Right lobe of liver (tissue), 6 donors: ENCODE measurements around the gene HDAC11. TPM values are rescaled to one million over a fixed set of nuclear protein-coding genes. Genes with fewer than 3 reads are reported as not detected.

Experiments
- ATAC-seq, 4 donors: fragments of 200-7000 bp; cut with Tn5 transposase; one replicate each; pipeline ENCODE4 v1.9.1; 2020; ENCODE audit warnings: mild to moderate bottlenecking in 4 of 4, moderate library complexity in 4 of 4
- DNase-seq, 3 donors: peaks; one replicate each; pipeline ENCODE4 v3.0.0-alpha.2; 2020
- H3K27ac ChIP-seq, 3 donors: fragments of 200-600 bp; one replicate each; pipeline ENCODE4 v1.8.0; 2022
- H3K27me3 ChIP-seq, 2 donors: fragments of 200-600 bp; one replicate each; pipeline ENCODE4 v1.8.0; 2022
- H3K36me3 ChIP-seq, 4 donors: fragments of 200-600 bp; sonication (generic) in 1 of 4; one replicate each; pipeline versions ENCODE4 v1.5.1 to v1.8.0; 2017 to 2022; ENCODE audit warnings: control low read depth in 1 of 4
- H3K4me1 ChIP-seq, 4 donors: fragments of 200-600 bp; sonication (generic) in 1 of 4; one replicate each; pipeline versions ENCODE4 v1.5.1 to v1.8.0; 2017 to 2022; ENCODE audit warnings: control low read depth in 1 of 4
- H3K4me3 ChIP-seq, 3 donors: fragments of 200-600 bp; one replicate each; pipeline ENCODE4 v1.8.0; 2022
- H3K9me3 ChIP-seq, 4 donors: fragments of 200-600 bp; sonication (generic) in 1 of 4; one replicate each; pipeline versions ENCODE4 v1.5.1 to v1.8.0; 2017 to 2022; ENCODE audit warnings: control low read depth in 1 of 4
- POLR2A ChIP-seq: fragments of 450-650 bp; IDR thresholded peaks from one replicate; pipeline ENCODE4 v1.6.1; 2017; ENCODE audit warnings: antibody characterized with exemption, mild to moderate bottlenecking
- WGBS: methylation state at CpG from one replicate; pipeline ENCODE4 v1.1.6; 2018; ENCODE audit warnings: low coverage, low lambda C conversion rate; ENCODE audit not compliant: insufficient coverage; ENCODE audit errors: missing lambda C conversion rate; 5-methylcytosine and 5-hydroxymethylcytosine counted together
- intact Hi-C, 2 donors: fragments of 100-400 bp; cut with DNase I; formaldehyde crosslinking; loops; one replicate each; pipeline versions ENCODE4 v1.11.2 to v1.14.1; 2022
- total RNA-seq, 6 experiments: library from RNA; depleted of rRNA in 2 of 6; stranded (reverse); fragments of >200 nt in 2 of 6; fragmentation: NEBNext Ultra II Directional in 3 of 6; extraction: Animal tissue kit (Norgen Biotek cat#: 25700) in 3 of 6; gene quantifications; one replicate each; pipeline versions ENCODE4 v1.1.0 to v1.2.4, GENCODE V29; 2016 to 2023
- TF ChIP-seq, protein P1 (sequence below), 4 donors: fragments of 200-600 bp in 3 of 4; fragments of 450-650 bp in 1 of 4; IDR thresholded peaks; one replicate each; pipeline versions ENCODE4 v1.5.1 to v1.8.0; 2016 to 2022; ENCODE audit warnings: antibody characterized with exemption in 4 of 4, mild to moderate bottlenecking in 2 of 4
- donor health status: DM: no; HTN: yes; CAD: no.
- donor health status: DM: no; HTN: no; CAD: no.
- donor health status: DM: no; HTN: no; CAD: no.
- donor health status: DM: no; HTN: yes; CAD: no.
- donor health status: DM: no; HTN: yes; CAD: no.

The HDAC11 gene
- total RNA-seq, 6 experiments from 2014 or later: 2.2 to 10.8 (median 5.0) TPM

GRCh38 chr3:13466781-13467180 is 13.3 kb upstream of the HDAC11 start:
- Histone ChIP-seq H3K4me3 (no peak overlapping the region), H3K4me1 (peaks cover 0 to 10% (median 2%) of the 10 kb centered on the region in 4 donors), H3K36me3 (no peaks in the 10 kb centered on the region), H3K9me3 (no peaks in the 10 kb centered on the region), H3K27ac (no peak overlapping the region), H3K27me3 (no peaks in the 10 kb centered on the region)
- DNase-seq (peak in 1 of 3 donors; percentile 28), ATAC-seq (no peak)
- intact Hi-C loops: no loop called here
- TF ChIP-seq, protein P1, sequence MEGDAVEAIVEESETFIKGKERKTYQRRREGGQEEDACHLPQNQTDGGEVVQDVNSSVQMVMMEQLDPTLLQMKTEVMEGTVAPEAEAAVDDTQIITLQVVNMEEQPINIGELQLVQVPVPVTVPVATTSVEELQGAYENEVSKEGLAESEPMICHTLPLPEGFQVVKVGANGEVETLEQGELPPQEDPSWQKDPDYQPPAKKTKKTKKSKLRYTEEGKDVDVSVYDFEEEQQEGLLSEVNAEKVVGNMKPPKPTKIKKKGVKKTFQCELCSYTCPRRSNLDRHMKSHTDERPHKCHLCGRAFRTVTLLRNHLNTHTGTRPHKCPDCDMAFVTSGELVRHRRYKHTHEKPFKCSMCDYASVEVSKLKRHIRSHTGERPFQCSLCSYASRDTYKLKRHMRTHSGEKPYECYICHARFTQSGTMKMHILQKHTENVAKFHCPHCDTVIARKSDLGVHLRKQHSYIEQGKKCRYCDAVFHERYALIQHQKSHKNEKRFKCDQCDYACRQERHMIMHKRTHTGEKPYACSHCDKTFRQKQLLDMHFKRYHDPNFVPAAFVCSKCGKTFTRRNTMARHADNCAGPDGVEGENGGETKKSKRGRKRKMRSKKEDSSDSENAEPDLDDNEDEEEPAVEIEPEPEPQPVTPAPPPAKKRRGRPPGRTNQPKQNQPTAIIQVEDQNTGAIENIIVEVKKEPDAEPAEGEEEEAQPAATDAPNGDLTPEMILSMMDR (IDR thresholded peaks at IDR 0.05): no peak
- TF ChIP-seq POLR2A: no peak
- WGBS: 87% methylated on average over 3 of the region's 4 CpGs

DNA sequence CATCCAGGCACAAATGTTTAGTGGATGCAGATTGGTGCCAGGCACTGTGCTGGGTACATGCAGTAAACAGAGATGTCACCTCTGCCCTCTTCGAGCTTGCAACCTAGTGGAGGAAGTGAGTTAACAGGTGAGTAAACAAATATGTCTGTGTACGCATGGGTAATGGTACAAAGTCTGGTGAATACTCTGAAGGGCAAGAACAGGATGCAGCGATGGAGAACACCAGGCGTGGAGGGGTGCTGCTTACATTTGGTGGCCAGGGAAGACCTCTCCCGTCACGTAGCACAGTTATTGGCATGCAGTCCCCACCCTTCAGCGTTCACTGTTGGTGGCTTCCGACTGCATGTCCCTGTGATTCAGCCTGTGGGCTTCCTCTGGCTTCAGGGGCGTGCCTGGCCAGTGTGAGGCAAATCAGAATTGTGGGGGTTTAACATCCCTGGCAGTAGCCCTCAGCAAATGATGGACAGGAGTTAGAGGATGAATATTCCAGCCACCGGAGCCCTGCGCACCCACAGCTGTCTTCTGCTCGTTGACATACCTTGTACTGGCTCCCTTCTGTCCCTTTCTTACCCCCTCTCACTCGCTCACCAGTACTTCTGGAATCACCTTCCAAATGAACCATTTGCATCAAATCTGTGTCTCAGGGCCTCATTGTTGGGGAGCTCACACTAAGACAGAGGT is 9.1 kb upstream of the HDAC11 start:
- DNase-seq: peak in 2 of 3 donors; percentile 45 to 71
- intact Hi-C loops: no loop called here

DNA sequence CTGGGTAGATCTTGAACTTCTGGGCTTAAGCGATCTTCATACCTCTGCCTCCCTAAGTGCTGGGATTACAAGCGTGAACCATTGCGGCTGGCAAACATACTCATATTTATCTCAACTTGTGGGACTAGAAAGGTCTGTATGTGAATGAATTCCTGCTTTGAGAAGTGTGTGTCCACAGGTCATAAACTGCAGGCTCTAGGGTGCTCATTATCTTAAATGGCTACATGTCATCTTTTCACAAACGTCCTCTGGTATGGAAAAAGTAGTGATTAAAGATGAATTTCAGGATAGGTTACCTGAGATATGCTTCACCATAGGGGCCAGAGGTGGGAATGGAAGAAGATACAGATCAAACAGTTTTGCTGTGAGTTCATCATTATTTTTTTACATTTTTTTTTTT is 7.8 kb upstream of the HDAC11 start:
- WGBS: 88% methylated on average over 4 of the region's 4 CpGs
- intact Hi-C loops: no loop called here
- no peak for DNase-seq
- peaks cover 0 to 10% (median 2%) of the 10 kb centered on the region in 4 donors for H3K4me1 ChIP-seq
- H3K27me3 ChIP-seq: no peaks in the 10 kb centered on the region
- no peaks in the 10 kb centered on the region for H3K9me3 ChIP-seq
- no peaks in the 10 kb centered on the region for H3K36me3 ChIP-seq
- H3K4me3 ChIP-seq: no peak overlapping the region
- H3K27ac ChIP-seq: no peak overlapping the region
- TF ChIP-seq, protein P1 (IDR thresholded peaks at IDR 0.05): no peak
- TF ChIP-seq POLR2A: no peak
- no peak for ATAC-seq

More for the DNA sequence above, 9.1 kb upstream of the HDAC11 start:
- no peak overlapping the region for H3K4me3 ChIP-seq
- H3K36me3 ChIP-seq: no peaks in the 10 kb centered on the region
- no peaks in the 10 kb centered on the region for H3K27me3 ChIP-seq
- WGBS: 71% methylated on average over 6 of the region's 13 CpGs
- TF ChIP-seq, protein P1 (IDR thresholded peaks at IDR 0.05): peak in 1 of 4 donors; percentile 6
- TF ChIP-seq POLR2A: peak; percentile 62
- peaks cover 0 to 10% (median 2%) of the 10 kb centered on the region in 4 donors for H3K4me1 ChIP-seq
- H3K9me3 ChIP-seq: no peaks in the 10 kb centered on the region
- H3K27ac ChIP-seq: peak overlapping the region in 2 of 3 donors; percentile 34 to 47
- ATAC-seq: peak; percentile 96 to 99 (median 98)

DNA sequence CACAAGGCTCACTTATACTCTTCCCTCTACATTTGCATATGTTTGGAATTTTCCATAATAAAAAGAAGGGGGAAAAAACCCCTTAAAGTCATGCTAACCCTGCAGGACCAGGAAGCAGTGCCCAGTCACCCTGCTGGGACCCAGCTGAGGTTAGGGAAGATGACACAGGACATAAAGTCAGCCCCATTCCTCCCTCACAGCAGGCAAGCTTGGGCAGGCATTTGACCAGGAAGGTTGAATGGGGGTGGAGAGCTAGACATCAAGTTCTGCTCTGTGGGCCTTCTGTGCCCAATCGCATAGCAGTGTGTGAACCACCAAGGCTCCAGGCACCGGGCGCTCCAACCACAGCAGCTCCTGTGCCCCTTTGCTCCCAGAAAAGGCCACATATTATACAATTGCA is 7.1 kb upstream of the HDAC11 start:
- H3K4me1 ChIP-seq: peaks cover 0 to 10% (median 5%) of the 10 kb centered on the region in 4 donors
- intact Hi-C loops: no loop called here
- TF ChIP-seq POLR2A: no peak
- TF ChIP-seq, protein P1 (IDR thresholded peaks at IDR 0.05): no peak
- no peaks in the 10 kb centered on the region for H3K36me3 ChIP-seq
- ATAC-seq: no peak
- H3K9me3 ChIP-seq: no peaks in the 10 kb centered on the region
- no peak for DNase-seq
- 100% methylated on average over 2 of the region's 3 CpGs for WGBS
- H3K27me3 ChIP-seq: no peaks in the 10 kb centered on the region
- no peak overlapping the region for H3K4me3 ChIP-seq
- H3K27ac ChIP-seq: no peak overlapping the region
